ACHN (cell line): ENCODE measurements around the gene CASP9.
"Not testable (repeated sequence)": the region's sequence is repeated elsewhere in the genome, so short reads cannot be mapped to it uniquely, and the experiment has no call there.

Experiments used
- DNase-seq: peaks from one replicate; pipeline ENCODE4 v3.0.0-alpha.2; 2015
- in situ Hi-C: cut with HindIII; loops from 2 replicates; pipeline ENCODE4 v1.10.0; 2017; ENCODE audit warnings: low sequenced_read_pairs, low pct_ligation_motif_present, low pct_unique_long_range_greater_than_20kb

Gene CASP9

DNA sequence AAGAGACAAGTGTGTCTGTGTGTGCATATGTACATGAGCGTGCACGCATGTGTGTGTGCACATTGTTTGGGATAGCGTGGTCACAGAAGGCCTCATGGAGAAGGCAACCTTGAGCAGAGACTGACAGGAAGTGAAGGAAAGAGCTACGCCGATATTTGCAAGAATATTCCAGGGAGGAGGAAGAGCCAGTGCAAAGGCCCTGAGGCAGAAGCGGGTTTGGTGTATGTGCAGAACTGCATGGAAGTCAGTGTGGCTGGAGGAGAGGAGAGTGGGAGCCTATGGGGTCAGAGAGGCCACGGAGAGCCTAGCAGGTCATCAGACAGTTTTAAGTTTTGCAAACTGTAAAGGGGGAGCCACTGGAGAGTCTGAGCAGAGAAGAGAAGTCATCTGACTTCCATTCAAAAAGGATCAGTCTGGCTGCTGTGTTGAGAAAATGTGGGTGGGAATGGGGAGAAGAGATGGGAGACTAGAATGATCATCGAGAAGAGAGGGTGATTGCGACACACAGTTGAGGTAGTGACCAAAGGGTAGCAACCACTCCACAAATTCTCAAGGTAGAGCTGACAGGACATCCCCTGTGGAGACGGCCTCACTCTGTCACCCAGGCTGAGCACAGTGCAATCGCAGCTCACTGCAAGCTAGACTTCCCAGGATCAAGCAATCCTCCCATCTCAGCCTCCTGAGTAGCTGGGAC, 44.2 kb downstream of the CASP9 start:
- in situ Hi-C loops: no loop called here
- no peak for DNase-seq

DNA sequence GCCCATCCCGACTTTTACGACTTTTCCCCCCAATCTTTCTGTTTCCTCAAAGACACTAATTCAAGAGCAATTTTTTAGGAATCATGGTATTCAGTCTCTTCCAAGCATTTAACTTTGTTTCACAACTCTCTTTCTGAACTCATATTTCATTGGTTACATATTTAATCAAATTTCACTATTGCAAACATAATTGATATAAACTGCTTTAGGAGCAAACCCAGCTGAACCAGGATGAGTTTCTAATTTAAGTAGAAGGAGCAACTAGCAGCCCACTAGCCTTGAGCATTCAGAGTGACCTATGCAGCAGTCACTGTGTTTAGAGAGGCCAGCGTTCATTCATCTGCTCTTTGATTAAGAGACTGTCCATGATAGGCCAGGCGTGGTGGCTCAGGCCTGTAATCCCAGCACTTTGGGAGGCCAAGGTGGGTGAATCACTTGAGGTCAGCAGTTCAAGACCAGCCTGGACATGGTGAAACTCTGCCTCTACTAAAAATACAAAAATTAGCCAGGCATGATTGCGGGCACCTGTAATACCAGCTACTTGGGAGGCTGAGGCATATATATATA, 46.3 kb downstream of the CASP9 start:
- in situ Hi-C loops: no loop called here
- DNase-seq: no peak

DNA sequence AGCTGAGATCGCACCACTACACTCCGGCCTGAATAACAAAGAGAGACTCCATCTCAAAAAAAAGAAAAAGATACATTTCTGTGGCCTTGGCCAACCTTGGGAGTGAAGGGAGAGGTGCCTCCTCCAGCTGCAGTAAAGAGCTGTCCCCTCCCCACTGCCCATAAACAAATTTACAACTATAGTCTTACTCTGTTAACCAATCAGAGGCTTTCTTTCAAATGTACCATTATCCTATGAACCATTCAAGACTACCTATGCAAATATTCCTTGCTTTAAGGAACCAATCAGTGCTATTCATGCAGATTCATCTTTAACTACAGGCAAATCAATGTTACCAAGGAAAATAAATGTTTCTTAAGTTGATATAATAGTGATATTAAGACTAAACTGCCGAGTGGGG, 47.1 kb downstream of the CASP9 start:
- in situ Hi-C loops: no loop called here
- no peak for DNase-seq

DNA sequence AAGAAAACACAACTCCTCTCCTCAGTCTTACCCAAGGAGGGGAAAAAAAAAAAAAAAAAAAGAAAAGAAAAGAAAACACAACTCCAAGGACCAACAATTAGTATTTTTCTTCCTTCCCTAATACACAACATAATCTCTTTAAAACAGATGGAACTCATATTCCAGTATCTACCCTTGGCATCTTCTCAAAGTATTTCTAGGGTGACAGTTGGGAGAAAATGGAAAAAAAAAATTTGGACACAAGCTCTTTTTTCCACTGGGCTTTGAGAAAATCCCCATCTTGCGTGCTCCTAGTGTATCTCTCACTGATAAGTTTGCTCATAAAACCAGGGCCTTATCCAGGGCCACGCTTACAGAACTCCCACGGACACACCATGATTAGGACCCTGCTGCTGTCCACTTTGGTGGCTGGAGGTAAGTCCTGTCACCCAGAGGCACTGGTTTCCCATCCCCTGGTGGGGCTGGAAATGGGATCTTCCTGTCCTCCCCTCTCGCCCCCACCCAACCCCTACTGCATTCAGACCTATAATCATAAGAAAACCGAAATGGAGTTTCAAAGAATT, 48.2 kb downstream of the CASP9 start, which contains the start of gene CELA2B:
Gene CELA2B (plus strand): TSS at position 353 of the 563 bp plus-strand sequence. CDS start 22 bp downstream, at position 375.
- no peak for DNase-seq
- in situ Hi-C loops: no loop called here

DNA sequence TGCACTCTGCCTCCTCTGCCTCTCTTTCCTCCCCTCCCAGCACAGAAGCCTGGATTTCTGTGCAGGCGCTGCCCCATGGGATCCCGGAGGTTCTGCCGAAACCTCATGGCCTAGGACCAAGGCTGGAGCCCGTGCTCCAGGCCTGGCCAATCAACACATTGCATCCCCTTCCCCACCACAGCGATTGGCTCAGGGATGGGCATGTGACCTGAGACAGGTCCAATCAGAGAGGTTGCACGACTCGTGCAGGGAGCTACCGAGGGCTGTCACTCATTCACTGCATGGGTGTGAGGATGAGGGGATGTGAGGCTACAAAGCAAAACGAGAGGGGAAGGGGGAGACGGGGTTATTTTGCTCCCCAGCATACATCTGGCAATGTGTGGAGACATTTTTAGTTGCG, 51.4 kb downstream of the CASP9 start:
- in situ Hi-C loops: no loop called here
- no peak for DNase-seq

DNA sequence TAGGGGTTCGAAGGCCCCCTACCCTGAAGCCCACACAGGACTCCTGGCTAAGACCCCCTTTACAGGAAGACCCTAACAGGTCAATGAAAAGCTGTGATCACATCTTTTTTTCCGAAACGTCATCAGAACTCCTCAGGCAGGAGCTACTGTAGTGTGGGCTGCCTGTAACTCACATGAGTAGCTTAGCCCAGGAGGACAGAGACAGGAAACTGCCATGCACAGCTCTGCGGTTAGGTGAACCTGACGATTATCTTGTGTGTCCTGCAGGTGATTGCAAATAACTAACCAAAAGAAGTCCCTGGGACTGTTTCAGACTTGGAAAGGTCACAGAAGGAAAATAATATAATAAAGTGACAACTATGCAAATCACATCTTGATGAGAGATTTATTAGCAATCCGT, 52.3 kb downstream of the CASP9 start:
- in situ Hi-C loops, DNase-seq: not testable (repeated sequence)

DNA sequence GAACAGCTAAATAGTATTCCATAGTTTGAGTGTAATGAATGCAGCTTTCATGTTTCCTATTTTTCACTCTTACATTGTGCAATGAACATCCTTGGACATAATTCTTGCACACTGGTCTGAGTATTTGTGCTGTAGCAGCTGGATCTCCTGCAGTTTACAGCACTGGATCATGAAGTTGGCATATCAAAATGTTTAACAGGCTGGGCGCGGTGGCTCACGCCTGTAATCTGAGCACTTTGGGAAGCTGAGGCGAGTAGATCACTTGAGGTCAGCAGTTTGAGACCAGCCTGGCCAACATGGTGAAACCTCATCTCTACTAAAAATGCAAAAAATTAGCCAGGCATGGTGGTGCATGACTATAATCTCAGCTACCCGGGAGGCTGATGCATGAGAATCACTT, 52.9 kb downstream of the CASP9 start:
- in situ Hi-C loops, DNase-seq: not testable (repeated sequence)

DNA sequence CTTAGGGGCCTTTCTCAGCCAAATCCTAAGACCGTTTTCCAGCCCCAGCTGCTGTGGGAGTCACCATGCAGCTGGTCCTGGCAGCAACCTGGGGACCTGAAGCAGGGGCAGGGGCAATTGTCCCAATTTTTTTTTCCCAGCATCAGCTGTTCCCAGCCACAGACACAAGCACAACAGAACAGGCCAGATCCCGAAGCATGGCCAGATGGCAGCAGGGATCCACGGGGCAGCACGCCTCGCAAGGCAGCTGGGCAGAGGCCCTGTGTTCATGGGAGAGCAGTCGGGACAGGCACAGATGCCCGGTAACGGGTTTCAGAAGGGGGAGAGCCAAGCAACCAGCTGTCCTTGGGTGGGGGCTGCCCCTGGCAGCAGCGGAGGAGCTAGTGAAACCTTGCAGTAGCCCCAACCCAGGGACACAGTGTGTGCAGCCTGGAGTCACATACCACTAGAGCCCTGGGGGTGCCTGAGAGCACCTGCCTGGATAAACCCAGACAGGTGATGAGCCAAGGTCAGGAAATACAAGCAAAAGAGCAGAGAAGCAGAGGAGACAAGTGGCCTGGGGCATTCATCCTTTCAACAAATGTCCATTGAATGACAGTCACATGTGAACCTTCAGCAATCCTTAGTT, 54.1 kb downstream of the CASP9 start:
- DNase-seq, in situ Hi-C loops: not testable (repeated sequence)

DNA sequence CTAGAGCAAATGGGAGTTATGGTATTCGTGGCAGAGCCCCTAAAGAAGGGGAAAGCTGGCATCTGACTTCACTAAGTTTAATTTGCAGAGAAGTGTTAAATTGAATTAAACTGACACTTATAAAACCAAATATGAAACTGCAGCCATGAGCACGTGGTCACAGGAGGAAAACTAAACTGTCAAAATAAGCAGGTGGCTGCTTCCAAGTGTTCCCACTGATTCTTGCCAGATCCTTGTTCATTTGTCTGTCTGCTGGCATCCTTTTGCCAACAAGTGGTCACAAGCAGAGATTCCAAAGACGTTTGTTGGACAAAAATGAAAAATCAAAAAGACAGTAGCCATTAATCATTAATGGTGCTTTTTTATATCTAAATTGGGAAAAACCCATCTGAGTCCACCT, 54.7 kb downstream of the CASP9 start:
- in situ Hi-C loops: no loop called here
- DNase-seq: no peak

DNA sequence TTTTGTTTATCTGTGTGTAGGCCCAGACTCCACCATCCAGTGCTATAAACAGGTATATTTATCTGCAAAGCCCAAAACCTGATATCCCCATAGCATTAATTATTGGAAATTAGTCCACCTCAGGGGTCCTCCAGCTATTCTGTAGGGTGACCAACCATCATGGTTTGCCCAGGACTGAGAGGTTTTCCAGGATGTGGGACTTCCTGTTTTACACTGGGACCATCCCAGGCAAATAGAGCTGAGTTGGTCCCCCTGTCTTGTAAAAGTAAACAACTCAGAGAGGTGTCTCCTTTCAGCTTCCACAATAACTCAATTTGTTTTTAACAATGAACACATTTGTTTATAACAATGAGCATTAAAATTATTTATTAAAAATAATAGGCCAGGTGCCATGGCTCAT, 55.9 kb downstream of the CASP9 start:
- DNase-seq: no peak
- in situ Hi-C loops: no loop called here

DNA sequence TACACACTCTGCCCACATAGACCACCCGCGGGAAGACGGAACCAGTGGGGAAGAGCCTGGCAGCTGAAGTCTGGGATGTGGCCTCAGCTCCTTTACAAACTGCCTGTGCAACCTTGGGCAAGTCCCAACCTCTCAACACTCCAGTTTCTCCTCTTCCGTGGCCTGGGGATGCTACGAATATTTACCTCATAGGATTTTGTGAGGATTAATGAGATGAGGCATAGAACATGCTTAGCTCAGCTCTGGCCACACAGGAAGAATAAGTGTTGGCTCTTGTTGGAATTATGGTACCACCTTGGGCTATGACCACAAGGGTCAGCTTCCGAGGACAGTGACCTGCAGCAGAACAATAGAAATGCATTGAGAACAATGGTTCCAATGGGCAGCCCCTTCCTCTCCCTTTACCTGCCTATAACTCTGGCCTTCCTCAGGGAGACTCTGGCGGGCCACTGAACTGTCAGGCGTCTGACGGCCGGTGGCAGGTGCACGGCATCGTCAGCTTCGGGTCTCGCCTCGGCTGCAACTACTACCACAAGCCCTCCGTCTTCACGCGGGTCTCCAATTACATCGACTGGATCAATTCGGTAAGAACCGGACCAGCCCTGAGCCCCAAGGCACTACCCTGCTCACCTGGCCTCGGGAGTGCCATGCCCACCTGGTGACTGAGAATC, 56.9 kb downstream of the CASP9 start:
- DNase-seq, in situ Hi-C loops: not testable (repeated sequence)

DNA sequence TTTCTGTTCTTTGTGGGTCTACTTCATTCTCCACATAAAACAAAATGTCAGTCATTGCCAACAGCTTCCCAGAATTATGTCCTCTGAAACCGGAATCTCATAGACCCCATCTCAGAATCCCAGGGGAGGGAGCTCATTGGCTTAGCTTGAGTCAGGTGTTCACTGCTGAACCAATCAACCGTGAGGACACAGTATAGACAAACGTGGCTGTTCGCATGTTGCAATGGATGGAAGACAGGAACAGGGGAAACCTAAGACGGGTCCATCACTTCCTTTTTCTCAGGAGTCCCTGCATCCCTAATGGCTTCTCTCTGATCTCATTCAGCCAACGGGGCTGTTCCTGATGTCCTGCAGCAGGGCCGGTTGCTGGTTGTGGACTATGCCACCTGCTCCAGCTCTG, 58.3 kb downstream of the CASP9 start:
- in situ Hi-C loops: no loop called here
- no peak for DNase-seq

DNA sequence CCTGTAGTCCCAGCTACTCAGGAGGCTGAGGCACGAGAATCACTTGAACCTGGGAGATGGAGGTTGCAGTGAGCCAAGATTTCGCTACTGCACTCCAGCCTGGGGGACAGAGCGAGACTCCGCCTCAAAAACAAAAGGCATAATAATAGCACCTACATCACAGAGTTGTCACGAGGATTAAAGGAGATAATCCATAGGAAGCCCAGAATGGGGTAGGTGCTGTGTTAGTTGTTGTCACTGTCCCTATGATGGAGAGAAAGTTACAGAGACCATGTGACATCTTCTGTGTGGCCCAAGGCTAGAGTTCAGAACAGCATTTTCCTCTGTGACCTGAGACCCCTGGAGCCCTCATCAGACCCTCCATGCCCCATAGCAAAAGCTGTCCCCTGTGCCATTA, 60.1 kb downstream of the CASP9 start:
- in situ Hi-C loops, DNase-seq: not testable (repeated sequence)

DNA sequence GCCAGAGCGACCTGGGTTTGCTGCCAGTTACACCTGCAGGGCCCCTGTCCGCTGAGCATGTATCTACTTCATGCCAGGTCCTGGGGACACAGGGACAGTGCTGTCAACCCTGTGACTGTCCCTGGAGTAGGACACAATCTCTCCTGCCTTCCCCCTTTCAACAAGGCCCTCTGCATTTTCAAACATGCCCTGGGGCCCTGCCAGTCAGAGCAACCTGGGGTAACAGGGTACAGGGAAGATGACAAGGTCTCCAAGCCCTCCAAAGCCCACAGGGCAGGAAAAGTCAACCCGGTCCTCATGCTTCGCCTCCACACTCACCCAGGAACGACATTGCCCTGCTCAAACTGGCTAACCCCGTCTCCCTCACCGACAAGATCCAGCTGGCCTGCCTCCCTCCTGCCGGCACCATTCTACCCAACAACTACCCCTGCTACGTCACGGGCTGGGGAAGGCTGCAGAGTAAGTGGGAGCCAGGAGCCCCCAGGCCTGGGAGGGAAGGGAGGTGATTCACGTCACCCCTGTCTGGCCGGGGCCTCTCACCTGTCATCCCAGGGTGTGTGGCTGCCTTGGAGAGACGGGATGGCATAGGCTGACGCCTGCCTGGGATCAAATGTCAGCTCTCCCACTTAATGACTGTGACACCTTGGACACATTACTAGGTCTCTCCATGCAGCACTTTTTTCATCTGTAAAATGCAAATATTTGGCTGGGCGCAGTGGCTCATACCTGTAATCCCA, 60.8 kb downstream of the CASP9 start:
- in situ Hi-C loops, DNase-seq: not testable (repeated sequence)

DNA sequence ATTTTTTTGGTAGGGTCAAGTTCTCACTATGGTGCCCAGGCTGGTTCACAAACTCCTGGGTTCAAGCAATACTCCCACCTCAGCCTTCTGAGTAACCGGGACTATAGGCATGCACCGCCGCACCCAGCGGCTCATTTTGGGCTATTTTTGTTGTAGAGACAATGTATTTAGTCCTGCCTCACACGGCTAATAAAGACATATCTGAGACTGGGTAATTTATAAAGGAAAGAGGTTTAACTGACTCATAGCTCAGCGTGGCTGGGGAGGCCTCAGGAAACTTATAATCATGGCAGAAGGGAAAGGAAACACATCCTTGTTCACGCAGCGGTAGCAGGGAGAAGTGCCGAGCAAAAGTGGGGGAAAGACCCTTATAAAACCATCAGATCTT, 63.3 kb downstream of the CASP9 start:
- no peak for DNase-seq
- in situ Hi-C loops: no loop called here

DNA sequence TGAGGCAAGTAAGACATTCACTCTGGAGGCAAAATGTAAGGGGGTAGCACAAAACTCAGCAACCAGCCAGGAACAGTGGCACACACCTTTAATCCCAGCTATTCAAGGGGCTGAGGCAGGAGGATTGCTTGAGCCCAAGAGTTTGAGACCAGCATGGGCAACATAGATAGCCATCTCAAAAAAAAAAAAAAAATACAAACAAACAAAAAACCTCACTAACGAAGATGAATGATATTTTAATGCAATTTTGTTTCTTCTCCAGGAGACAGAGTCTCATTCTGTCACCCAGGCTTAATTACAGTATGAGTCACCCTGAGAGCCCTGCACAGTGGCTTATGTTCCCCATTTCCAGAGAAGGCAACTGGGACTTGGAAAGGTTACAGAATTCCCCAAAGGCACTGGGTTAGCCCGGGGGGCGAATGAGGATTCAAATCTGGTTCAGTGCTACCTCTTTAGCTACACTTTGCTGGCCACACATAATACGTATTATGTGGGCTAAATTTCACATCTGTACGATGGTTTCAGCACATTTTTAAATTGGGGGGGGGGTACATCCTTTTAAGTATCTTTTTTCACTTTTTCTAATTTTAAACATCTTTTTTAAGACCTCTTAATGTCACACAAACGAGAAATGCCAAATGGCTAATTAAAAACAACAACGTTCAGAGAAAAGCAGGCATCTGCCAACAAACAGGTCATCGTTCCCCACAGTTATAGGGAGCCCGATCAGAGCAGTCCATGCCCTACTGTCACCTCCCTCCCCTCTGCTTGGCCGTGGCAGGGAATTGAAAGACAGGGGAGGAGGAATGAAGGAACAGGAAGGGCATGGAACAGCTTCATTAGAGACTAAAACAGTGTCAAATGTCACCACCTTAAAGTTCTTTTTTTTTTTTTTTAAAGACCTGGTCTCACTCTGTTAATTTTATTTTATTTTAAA, 64.0 kb downstream of the CASP9 start:
- no peak for DNase-seq
- in situ Hi-C loops: no loop called here

DNA sequence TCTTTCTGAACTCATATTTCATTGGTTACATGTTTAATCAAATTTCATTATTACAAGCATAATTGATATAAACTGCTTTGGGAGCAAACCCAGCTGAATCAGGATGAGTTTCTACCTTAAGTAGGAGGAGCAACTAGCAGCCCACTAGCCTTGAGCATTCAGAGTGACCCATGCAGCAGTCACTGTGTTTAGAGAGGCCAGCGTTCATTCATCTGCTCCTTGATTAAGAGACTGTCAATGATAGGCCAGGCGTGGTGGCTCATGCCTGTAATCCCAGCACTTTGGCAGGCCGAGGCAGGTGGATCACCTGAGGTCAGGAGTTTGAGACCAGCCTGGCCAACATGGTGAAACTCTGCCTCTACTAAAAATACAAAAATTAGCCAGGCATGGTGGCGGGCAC, 65.6 kb downstream of the CASP9 start:
- in situ Hi-C loops, DNase-seq: not testable (repeated sequence)

DNA sequence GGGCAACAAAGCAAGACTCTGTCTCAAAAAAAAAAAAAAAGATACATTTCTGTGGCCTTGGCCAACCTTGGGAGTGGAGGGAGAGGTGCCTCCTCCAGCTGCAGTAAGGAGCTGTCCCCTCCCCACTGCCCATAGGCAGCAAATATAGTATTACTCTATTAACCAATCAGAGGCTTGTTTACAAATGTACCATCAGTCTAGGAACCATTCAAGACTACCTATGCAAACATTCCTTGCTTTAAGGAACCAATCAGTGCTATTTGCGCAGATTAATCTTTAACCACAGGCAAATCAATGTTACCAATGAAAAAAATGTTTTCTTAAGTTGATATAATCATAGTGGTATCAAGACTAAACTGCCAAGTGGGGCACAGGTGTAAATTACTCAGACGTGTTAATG, 66.4 kb downstream of the CASP9 start:
- DNase-seq: no peak
- in situ Hi-C loops: no loop called here
